HL-60 (cell line): ENCODE results near the gene TMEM151B.
A peak's percentile ranks its signal among the peaks of the same experiment; 100 is the strongest.

Experiments
- DNase-seq, 2 experiments: peaks; one replicate each; pipeline ENCODE4 v3.0.0-alpha.2; 2010 to 2020; ENCODE audit warnings: low read depth in 1 of 2, low spot score in 1 of 2
- H3K27ac ChIP-seq: fragments of 250-450 bp; sonication (Bioruptor Pico); replicated peaks from 2 replicates; pipeline ENCODE4 v1.5.1; 2020; ENCODE audit warnings: mild to moderate bottlenecking, moderate library complexity
- H3K27me3 ChIP-seq: fragments of 250-450 bp; sonication (Bioruptor Pico); 2 replicates; pipeline ENCODE4 v1.5.1; 2021; ENCODE audit warnings: mild to moderate bottlenecking, moderate library complexity; ENCODE audit not compliant: insufficient read depth, poor library complexity, severe bottlenecking
- H3K4me3 ChIP-seq: replicated peaks from 2 replicates; pipeline ENCODE4 v1.5.1; 2011; ENCODE audit warnings: mild to moderate bottlenecking, control low read depth, low read length; ENCODE audit not compliant: insufficient read depth
- CTCF ChIP-seq: IDR thresholded peaks from one replicate; pipeline ENCODE4 v1.5.1; 2011; ENCODE audit warnings: low read length, control low read depth, inconsistent platforms; ENCODE audit not compliant: insufficient read depth
- GABPA ChIP-seq: IDR thresholded peaks from 2 replicates; pipeline ENCODE4 v1.6.1; 2012; ENCODE audit warnings: low read depth
- POLR2AphosphoS5 ChIP-seq: IDR thresholded peaks from 2 replicates; pipeline ENCODE4 v1.6.1; 2012; ENCODE audit warnings: low read depth
- REST ChIP-seq: IDR thresholded peaks from 2 replicates; pipeline ENCODE4 v1.6.1; 2012; ENCODE audit warnings: low read depth; ENCODE audit not compliant: insufficient replicate concordance
- SPI1 ChIP-seq: IDR thresholded peaks from 2 replicates; pipeline ENCODE4 v1.6.1; 2012; ENCODE audit warnings: low read depth, mild to moderate bottlenecking, borderline replicate concordance

The TMEM151B gene

GRCh38 chr6:44353336-44353735 is 83.1 kb downstream of the TMEM151B start:
- Histone ChIP-seq H3K27me3 (no peaks in the 10 kb centered on the region), H3K4me3 (no peak overlapping the region), H3K27ac (no peak overlapping the region)
- no peak for DNase-seq
- TF ChIP-seq REST (no peak), CTCF (no peak)

GRCh38 chr6:44355640-44356039 is 85.4 kb downstream of the TMEM151B start:
- Histone ChIP-seq H3K27ac (no peak overlapping the region), H3K27me3 (no peaks in the 10 kb centered on the region), H3K4me3 (no peak overlapping the region)
- no peak for DNase-seq
- no peak for TF ChIP-seq GABPA
- TF ChIP-seq POLR2AphosphoS5: no peak
- TF ChIP-seq REST: no peak
- TF ChIP-seq CTCF: no peak
- no peak for TF ChIP-seq SPI1

- DNase-seq: peak in 1 of 2 experiments; percentile 21
- Histone ChIP-seq H3K27me3 (no peaks in the 10 kb centered on the region), H3K4me3 (no peak overlapping the region), H3K27ac (no peak overlapping the region)
- peak; percentile 54; the same call in 1 of the 2 replicates for TF ChIP-seq SPI1
- TF ChIP-seq REST: no peak
Measured at GRCh38 chr6:44356487-44356886, 86.2 kb downstream of the TMEM151B start.
